Karpas-422 (cell line): ENCODE results near the gene MCM3AP. TPM values are rescaled to one million over a fixed set of nuclear protein-coding genes. Genes with fewer than 3 reads are reported as not detected.

Experiments
- DNase-seq: peaks from one replicate; pipeline ENCODE4 v3.0.0-alpha.2; 2015
- H2AFZ ChIP-seq: fragments of 200-600 bp; sonication (generic); 2 replicates; pipeline ENCODE4 v1.6.1; 2014; ENCODE audit warnings: antibody characterized with exemption, low read length, mixed read lengths
- H3K27ac ChIP-seq: fragments of 200-600 bp; sonication (generic); 2 replicates; pipeline ENCODE4 v1.5.1; 2014; ENCODE audit warnings: mild to moderate bottlenecking, low read length, moderate library complexity
- H3K27me3 ChIP-seq: fragments of 200-600 bp; sonication (generic); 2 replicates; pipeline ENCODE4 v1.6.1; 2014; ENCODE audit warnings: low read length, mixed read lengths
- H3K36me3 ChIP-seq: fragments of 200-600 bp; sonication (generic); 2 replicates; pipeline ENCODE4 v1.6.1; 2014; ENCODE audit warnings: low read length, mixed read lengths; ENCODE audit not compliant: insufficient read depth
- H3K4me1 ChIP-seq: fragments of 200-600 bp; sonication (generic); 2 replicates; pipeline ENCODE4 v1.6.1; 2014; ENCODE audit warnings: mild to moderate bottlenecking, low read length, mixed read lengths
- H3K4me2 ChIP-seq: fragments of 200-600 bp; sonication (generic); 2 replicates; pipeline ENCODE4 v1.6.1; 2014; ENCODE audit warnings: low read length, low read depth, mild to moderate bottlenecking; ENCODE audit not compliant: poor library complexity, severe bottlenecking
- H3K4me3 ChIP-seq: fragments of 200-600 bp; sonication (generic); 2 replicates; pipeline ENCODE4 v1.5.1; 2014; ENCODE audit warnings: mild to moderate bottlenecking, antibody characterized with exemption, low read length, mixed read lengths
- H3K79me2 ChIP-seq: fragments of 200-600 bp; sonication (generic); 2 replicates; pipeline ENCODE4 v1.6.1; 2014; ENCODE audit warnings: mild to moderate bottlenecking, low read length, mixed read lengths
- H3K9ac ChIP-seq: fragments of 200-600 bp; sonication (generic); 2 replicates; pipeline ENCODE4 v1.6.0; 2014; ENCODE audit warnings: low read length
- H3K9me2 ChIP-seq: fragments of 200-600 bp; sonication (generic), shearing (Covaris generic); replicated peaks from 2 replicates; pipeline ENCODE4 v1.6.0; 2014; ENCODE audit warnings: mild to moderate bottlenecking, low read length, moderate library complexity; ENCODE audit not compliant: insufficient read depth
- H3K9me3 ChIP-seq: fragments of 300-700, 200-600 bp; sonication (generic); 2 replicates; pipeline ENCODE4 v1.6.1; 2014; ENCODE audit warnings: low read length, mixed read lengths
- H4K20me1 ChIP-seq: fragments of 200-600 bp; sonication (generic); 2 replicates; pipeline ENCODE4 v1.6.1; 2014; ENCODE audit warnings: mild to moderate bottlenecking, antibody characterized with exemption, low read length, low read depth; ENCODE audit not compliant: insufficient read depth
- total RNA-seq: library from RNA; depleted of rRNA; stranded (reverse); fragments of >200 nt; shearing (Covaris generic); gene quantifications from 2 replicates; pipeline ENCODE4 v1.2.3, GENCODE V29; 2014; ENCODE audit warnings: low replicate concordance

The MCM3AP gene
- total RNA-seq, 1 experiment from 2014 or later: 60.5 TPM

DNA sequence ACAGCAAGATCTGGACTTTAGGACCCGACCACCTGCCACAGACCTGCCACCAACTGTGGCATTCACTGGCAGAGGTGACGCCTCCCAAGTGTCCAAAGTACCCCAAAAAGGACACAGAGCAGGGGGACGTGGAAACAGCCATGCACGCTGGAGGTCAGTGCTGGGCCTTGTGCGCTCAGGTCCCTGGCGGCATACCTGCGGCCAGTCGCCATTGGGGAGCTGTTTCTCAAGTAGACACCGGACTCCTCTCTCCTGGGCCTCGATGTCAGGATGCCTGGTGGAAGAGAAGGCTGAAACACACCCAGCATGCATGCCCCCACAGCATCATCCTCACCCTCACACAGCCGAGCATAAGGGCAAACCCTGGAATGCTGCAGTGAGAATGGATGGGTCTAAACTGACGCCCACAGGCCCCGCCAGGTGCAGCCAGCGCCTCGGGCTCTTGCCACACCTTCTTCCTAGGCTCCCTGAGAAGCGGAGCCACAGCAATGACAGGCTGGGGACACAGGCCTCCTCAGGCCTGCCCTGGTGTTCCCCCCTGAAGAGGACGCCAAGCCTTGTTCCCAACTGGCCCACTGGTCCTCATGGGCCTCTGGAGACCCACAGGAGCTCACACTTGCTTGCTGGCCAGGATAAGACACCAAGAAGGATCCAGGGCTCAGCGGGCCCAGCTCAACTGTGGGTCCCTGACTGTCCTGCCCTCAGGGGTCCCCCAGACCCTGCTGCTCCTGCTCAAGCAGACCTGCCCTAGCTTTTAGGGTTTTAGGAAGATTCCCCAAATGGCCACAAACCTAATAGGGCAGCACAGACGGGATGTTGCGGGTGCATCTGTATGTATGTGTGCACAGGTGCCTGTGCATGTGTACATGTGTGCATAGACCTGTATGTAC lies 93.5 kb downstream of the MCM3AP start:
- no peak for DNase-seq
- H4K20me1 ChIP-seq: no peaks in the 10 kb centered on the region

DNA sequence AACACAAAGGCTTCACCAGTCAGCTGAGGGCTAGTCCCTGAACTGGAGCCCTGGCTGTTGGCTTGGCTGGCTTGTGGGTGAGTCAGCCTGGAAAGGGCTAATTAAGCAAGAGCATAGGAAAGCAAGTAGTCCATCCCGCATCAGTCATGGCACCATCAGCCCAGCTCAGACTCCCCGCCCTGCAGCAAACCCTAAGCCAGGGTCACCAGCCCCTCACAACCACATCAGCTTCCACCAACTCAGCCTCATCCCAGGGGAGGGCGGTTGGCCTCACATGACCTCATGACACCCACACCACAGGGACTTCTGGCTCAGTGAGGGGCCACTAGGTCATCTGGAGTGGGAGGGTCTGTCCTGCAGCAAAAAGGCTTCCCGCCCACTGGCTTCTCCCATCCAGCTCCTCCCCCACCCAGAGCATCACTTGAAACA lies 94.1 kb downstream of the MCM3AP start:
- Histone ChIP-seq H3K9me3 (no peaks in the 10 kb centered on the region), H3K79me2 (no peaks in the 10 kb centered on the region), H3K27me3 (no peaks in the 10 kb centered on the region), H3K4me2 (no peak overlapping the region), H3K4me1 (peaks cover 7% of the 10 kb centered on the region), H3K9ac (no peak overlapping the region), H3K9me2 (no peaks in the 10 kb centered on the region), H3K27ac (no peak overlapping the region), H2AFZ (no peak overlapping the region), H3K4me3 (no peak overlapping the region), H3K36me3 (peaks cover 14% of the 10 kb centered on the region; the same call in 1 of the 2 replicates), H4K20me1 (no peaks in the 10 kb centered on the region)
- DNase-seq: no peak

More for the DNA sequence above, 93.5 kb downstream of the MCM3AP start:
- H3K4me3 ChIP-seq: no peak overlapping the region
- no peaks in the 10 kb centered on the region for H3K79me2 ChIP-seq
- H3K4me1 ChIP-seq: peaks cover 3% of the 10 kb centered on the region; the same call in 1 of the 2 replicates
- no peak overlapping the region for H3K4me2 ChIP-seq
- no peak overlapping the region for H3K27ac ChIP-seq
- no peaks in the 10 kb centered on the region for H3K9me3 ChIP-seq
- H3K9ac ChIP-seq: no peak overlapping the region
- peaks cover 16% of the 10 kb centered on the region; the same call in 1 of the 2 replicates for H3K36me3 ChIP-seq
- no peaks in the 10 kb centered on the region for H3K27me3 ChIP-seq
- H2AFZ ChIP-seq: no peak overlapping the region
- H3K9me2 ChIP-seq: no peaks in the 10 kb centered on the region

- no peak overlapping the region for H3K4me2 ChIP-seq
- H3K27ac ChIP-seq: no peak overlapping the region
- no peak for DNase-seq
- no peak overlapping the region for H3K4me3 ChIP-seq
- H3K9me2 ChIP-seq: no peaks in the 10 kb centered on the region
- H2AFZ ChIP-seq: no peak overlapping the region
- H3K27me3 ChIP-seq: no peaks in the 10 kb centered on the region
- no peaks in the 10 kb centered on the region for H4K20me1 ChIP-seq
- peaks cover 10% of the 10 kb centered on the region; the same call in 1 of the 2 replicates for H3K36me3 ChIP-seq
- H3K4me1 ChIP-seq: peaks cover 14% of the 10 kb centered on the region
- H3K79me2 ChIP-seq: no peaks in the 10 kb centered on the region
- no peak overlapping the region for H3K9ac ChIP-seq
- H3K9me3 ChIP-seq: no peaks in the 10 kb centered on the region
These were observed 94.8 kb downstream of the MCM3AP start for GRCh38 chr21:46190491-46191131.

DNA sequence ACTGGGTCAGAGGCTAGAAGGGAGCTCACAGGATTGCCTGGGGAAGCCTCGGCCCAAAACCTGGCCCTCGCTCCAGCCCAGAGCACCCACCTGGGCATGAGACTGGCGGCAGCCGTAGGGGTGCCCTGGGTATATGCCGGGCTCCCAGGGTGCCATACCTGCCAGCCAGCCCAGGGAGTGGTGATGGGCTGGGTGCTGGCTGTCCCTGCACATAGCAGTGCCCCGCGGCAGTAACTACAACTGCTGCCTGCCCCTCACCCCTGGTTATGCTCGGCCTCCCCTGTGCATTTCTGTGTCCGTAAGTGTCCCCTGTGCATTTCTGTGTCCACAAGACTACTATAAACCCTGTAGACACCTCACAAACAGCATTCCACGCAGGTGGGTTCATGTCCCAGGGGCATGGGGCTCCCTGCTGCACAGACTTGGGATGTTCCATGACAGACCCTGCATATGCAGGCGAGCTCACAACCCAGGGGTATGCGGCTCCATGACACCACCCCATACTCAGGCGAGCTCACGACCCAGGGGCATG lies 95.4 kb downstream of the MCM3AP start:
- no peaks in the 10 kb centered on the region for H3K79me2 ChIP-seq
- H3K4me1 ChIP-seq: peaks cover 19% of the 10 kb centered on the region
- H3K27ac ChIP-seq: no peak overlapping the region
- no peaks in the 10 kb centered on the region for H3K27me3 ChIP-seq
- peaks cover 9% of the 10 kb centered on the region; the same call in 1 of the 2 replicates for H3K36me3 ChIP-seq
- no peak overlapping the region for H3K4me3 ChIP-seq
- H3K4me2 ChIP-seq: no peak overlapping the region
- no peak overlapping the region for H3K9ac ChIP-seq
- H3K9me3 ChIP-seq: no peaks in the 10 kb centered on the region
- DNase-seq: no peak
- no peaks in the 10 kb centered on the region for H3K9me2 ChIP-seq
- no peaks in the 10 kb centered on the region for H4K20me1 ChIP-seq
- no peak overlapping the region for H2AFZ ChIP-seq

DNA sequence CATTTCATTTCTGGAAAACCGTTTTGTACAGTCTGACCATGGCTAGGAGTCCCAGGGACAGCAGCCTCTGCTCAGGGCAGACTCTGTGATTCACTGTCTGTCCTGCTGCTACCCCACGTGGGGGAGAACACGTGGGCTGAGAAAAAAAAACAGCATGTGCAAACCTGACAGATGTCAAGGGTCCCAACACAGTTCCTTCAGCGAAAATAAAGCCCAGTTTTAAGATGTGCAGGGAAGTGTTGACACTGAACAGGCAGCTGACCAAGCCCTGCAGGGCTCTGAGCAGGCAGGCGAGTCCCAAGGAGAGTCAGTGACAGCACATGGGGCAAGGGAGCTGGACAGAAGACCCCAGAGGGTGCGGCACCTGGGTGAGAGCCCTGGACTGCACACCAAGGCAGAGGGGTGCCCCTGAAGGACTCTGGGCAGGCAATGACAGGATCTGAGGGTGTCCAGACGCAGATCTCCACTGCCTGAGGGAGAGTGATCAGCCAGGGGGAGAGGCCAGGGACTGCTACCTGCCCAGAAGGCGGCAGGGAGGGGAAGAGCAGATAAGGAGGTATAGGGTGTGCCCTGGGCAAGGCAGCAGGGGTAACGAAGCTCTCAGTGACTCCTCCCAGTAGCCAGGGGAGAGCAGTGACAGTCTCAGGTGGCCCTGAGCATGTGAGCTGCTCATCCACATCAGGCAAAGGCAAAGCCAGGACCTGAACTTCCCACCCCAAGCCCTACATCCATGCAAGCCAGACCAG lies 96.0 kb downstream of the MCM3AP start:
- H3K9me3 ChIP-seq: no peaks in the 10 kb centered on the region
- H4K20me1 ChIP-seq: no peaks in the 10 kb centered on the region
- H3K4me2 ChIP-seq: no peak overlapping the region
- no peak overlapping the region for H3K4me3 ChIP-seq
- H2AFZ ChIP-seq: no peak overlapping the region
- H3K9ac ChIP-seq: no peak overlapping the region
- no peaks in the 10 kb centered on the region for H3K27me3 ChIP-seq
- no peak for DNase-seq
- H3K27ac ChIP-seq: no peak overlapping the region
- no peaks in the 10 kb centered on the region for H3K79me2 ChIP-seq
- H3K4me1 ChIP-seq: peaks cover 23% of the 10 kb centered on the region
- no peaks in the 10 kb centered on the region for H3K9me2 ChIP-seq
- H3K36me3 ChIP-seq: peaks cover 6% of the 10 kb centered on the region; the same call in 1 of the 2 replicates

DNA sequence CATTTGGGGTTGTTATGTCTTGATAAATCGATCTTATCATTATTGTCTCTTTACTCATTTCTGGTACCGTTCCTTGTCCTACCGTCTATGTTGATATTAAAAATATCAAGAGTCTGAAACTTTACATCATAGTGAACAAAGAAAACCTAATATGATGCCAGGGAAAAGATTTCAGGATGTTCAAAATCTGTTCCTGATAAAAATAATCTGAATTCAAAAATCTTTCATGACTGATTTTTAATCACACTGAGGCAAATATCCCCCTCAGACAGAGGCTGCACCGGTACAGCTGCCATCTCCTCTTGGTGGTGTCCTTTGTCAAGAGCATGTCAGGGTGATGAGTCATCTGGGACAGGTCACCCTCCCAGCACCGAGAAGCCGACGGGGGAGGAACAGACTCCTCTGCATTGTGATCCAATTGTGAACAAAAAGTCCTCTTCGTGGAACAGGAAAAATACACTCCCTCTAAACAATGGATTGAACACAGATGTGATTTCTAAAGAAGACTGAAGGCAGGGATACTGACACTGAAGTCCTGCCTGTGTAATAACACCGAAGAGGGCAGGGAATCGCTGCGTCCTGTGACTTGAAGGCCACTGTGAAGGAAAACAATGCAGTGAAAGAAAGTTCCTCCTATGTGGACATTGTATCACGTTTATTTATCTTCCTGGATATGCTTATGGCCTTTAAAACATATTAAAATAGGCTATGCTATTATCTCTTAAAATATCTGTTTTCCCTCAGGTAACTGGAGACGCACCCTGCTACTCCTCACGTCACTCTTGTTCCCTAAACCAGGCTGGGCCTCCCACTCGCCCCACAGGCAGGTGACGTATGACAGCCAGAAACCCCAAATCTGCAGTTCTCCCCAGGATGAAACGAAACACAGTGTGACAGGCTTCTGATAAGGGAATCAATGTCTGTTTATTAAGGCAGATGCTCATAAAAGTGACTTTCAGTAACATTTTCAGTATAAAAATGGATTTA lies 96.9 kb downstream of the MCM3AP start:
- no peak for DNase-seq
- no peaks in the 10 kb centered on the region for H3K79me2 ChIP-seq
- H3K4me1 ChIP-seq: peaks cover 23% of the 10 kb centered on the region
- H3K4me3 ChIP-seq: no peak overlapping the region
- no peak overlapping the region for H3K9ac ChIP-seq
- H3K4me2 ChIP-seq: no peak overlapping the region
- no peaks in the 10 kb centered on the region for H3K9me2 ChIP-seq
- no peak overlapping the region for H2AFZ ChIP-seq
- no peak overlapping the region for H3K27ac ChIP-seq
- no peaks in the 10 kb centered on the region for H3K27me3 ChIP-seq
- no peaks in the 10 kb centered on the region for H3K9me3 ChIP-seq
- no peaks in the 10 kb centered on the region for H3K36me3 ChIP-seq
- H4K20me1 ChIP-seq: no peaks in the 10 kb centered on the region

- H3K4me1 ChIP-seq: peaks cover 26% of the 10 kb centered on the region
- no peak overlapping the region for H3K4me3 ChIP-seq
- no peaks in the 10 kb centered on the region for H3K27me3 ChIP-seq
- no peaks in the 10 kb centered on the region for H3K9me3 ChIP-seq
- no peak overlapping the region for H3K9ac ChIP-seq
- H3K27ac ChIP-seq: no peak overlapping the region
- no peak overlapping the region for H2AFZ ChIP-seq
- no peaks in the 10 kb centered on the region for H3K79me2 ChIP-seq
- no peaks in the 10 kb centered on the region for H3K36me3 ChIP-seq
- H4K20me1 ChIP-seq: no peaks in the 10 kb centered on the region
- no peak overlapping the region for H3K4me2 ChIP-seq
- no peaks in the 10 kb centered on the region for H3K9me2 ChIP-seq
- no peak for DNase-seq
These were observed 97.6 kb downstream of the MCM3AP start for GRCh38 chr21:46187814-46188213.
